RWPE2 (cell line): ENCODE measurements around the gene RRAGB.
"Not testable (repeated sequence)": the region's sequence is repeated elsewhere in the genome, so short reads cannot be mapped to it uniquely, and the experiment has no call there.

ENCODE experiments used
- ATAC-seq: fragments of 200-7000 bp; cut with Tn5 transposase; 3 replicates; pipeline ENCODE4 v1.9.1; 2021; ENCODE audit warnings: low read depth
- DNase-seq: peaks from one replicate; pipeline ENCODE4 v3.0.0-alpha.2; 2020; ENCODE audit warnings: low spot score
- H3K27ac ChIP-seq: fragments of 450-650 bp; 2 replicates; pipeline ENCODE4 v1.5.1; 2017; ENCODE audit warnings: mild to moderate bottlenecking; ENCODE audit not compliant: poor library complexity, severe bottlenecking
- H3K27me3 ChIP-seq: fragments of 250-450 bp; sonication (Bioruptor Pico); 2 replicates; pipeline ENCODE4 v1.5.1; 2021; ENCODE audit warnings: mild to moderate bottlenecking, moderate library complexity; ENCODE audit not compliant: insufficient read depth, poor library complexity, severe bottlenecking
- H3K36me3 ChIP-seq: fragments of 250-450 bp; sonication (Bioruptor Pico); 2 replicates; pipeline ENCODE4 v1.5.1; 2020; ENCODE audit warnings: low read depth, mild to moderate bottlenecking, moderate library complexity
- H3K4me1 ChIP-seq: fragments of 250-450 bp; sonication (Bioruptor Pico); 2 replicates; pipeline ENCODE4 v1.5.1; 2021; ENCODE audit warnings: mild to moderate bottlenecking, moderate library complexity; ENCODE audit not compliant: insufficient read depth, poor library complexity, severe bottlenecking
- H3K4me3 ChIP-seq: fragments of 250-450 bp; sonication (Bioruptor Pico); 2 replicates; pipeline ENCODE4 v1.5.1; 2021; ENCODE audit warnings: mild to moderate bottlenecking, moderate library complexity; ENCODE audit not compliant: severe bottlenecking
- H3K9me3 ChIP-seq: fragments of 250-450 bp; sonication (Bioruptor Pico); 2 replicates; pipeline ENCODE4 v1.5.1; 2021; ENCODE audit warnings: mild to moderate bottlenecking, moderate library complexity; ENCODE audit not compliant: severe bottlenecking
- TF ChIP-seq, protein P1 (sequence below): fragments of 450-650 bp; IDR thresholded peaks from one replicate; pipeline ENCODE4 v1.5.1; 2017; ENCODE audit warnings: mild to moderate bottlenecking, moderate library complexity; ENCODE audit not compliant: poor library complexity, severe bottlenecking

RRAGB gene

GRCh38 chrX:55742649-55743048, 25.1 kb downstream of the RRAGB start:
- H3K27ac ChIP-seq: no peak overlapping the region
- no peak for ATAC-seq
- no peaks in the 10 kb centered on the region for H3K9me3 ChIP-seq
- no peaks in the 10 kb centered on the region; the same call in 1 of the 2 replicates for H3K36me3 ChIP-seq
- H3K27me3 ChIP-seq: no peaks in the 10 kb centered on the region
- no peak for DNase-seq
- H3K4me3 ChIP-seq: no peak overlapping the region
- no peaks in the 10 kb centered on the region for H3K4me1 ChIP-seq
- TF ChIP-seq, protein P1, sequence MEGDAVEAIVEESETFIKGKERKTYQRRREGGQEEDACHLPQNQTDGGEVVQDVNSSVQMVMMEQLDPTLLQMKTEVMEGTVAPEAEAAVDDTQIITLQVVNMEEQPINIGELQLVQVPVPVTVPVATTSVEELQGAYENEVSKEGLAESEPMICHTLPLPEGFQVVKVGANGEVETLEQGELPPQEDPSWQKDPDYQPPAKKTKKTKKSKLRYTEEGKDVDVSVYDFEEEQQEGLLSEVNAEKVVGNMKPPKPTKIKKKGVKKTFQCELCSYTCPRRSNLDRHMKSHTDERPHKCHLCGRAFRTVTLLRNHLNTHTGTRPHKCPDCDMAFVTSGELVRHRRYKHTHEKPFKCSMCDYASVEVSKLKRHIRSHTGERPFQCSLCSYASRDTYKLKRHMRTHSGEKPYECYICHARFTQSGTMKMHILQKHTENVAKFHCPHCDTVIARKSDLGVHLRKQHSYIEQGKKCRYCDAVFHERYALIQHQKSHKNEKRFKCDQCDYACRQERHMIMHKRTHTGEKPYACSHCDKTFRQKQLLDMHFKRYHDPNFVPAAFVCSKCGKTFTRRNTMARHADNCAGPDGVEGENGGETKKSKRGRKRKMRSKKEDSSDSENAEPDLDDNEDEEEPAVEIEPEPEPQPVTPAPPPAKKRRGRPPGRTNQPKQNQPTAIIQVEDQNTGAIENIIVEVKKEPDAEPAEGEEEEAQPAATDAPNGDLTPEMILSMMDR: no peak

- H3K4me1 ChIP-seq, H3K4me3 ChIP-seq, H3K27me3 ChIP-seq, H3K36me3 ChIP-seq, H3K27ac ChIP-seq, H3K9me3 ChIP-seq, ATAC-seq, DNase-seq: not testable (repeated sequence)
Observed at GRCh38 chrX:55748463-55748862, 30.9 kb downstream of the RRAGB start.

GRCh38 chrX:55750256-55750655, 32.7 kb downstream of the RRAGB start:
- no peaks in the 10 kb centered on the region for H3K4me1 ChIP-seq
- TF ChIP-seq, protein P1: no peak

GRCh38 chrX:55754861-55755294, 37.3 kb downstream of the RRAGB start:
- H3K9me3 ChIP-seq: no peaks in the 10 kb centered on the region
- TF ChIP-seq, protein P1: no peak
- no peaks in the 10 kb centered on the region for H3K4me1 ChIP-seq
- H3K27me3 ChIP-seq: no peaks in the 10 kb centered on the region
- H3K36me3 ChIP-seq: no peaks in the 10 kb centered on the region; the same call in 1 of the 2 replicates
- no peak overlapping the region for H3K4me3 ChIP-seq
- ATAC-seq: no peak
- DNase-seq: no peak
- no peak overlapping the region for H3K27ac ChIP-seq

More at GRCh38 chrX:55750256-55750655, 32.7 kb downstream of the RRAGB start:
- Histone ChIP-seq H3K36me3 (no peaks in the 10 kb centered on the region; the same call in 1 of the 2 replicates), H3K27me3 (no peaks in the 10 kb centered on the region), H3K9me3 (no peaks in the 10 kb centered on the region), H3K27ac (no peak overlapping the region), H3K4me3 (no peak overlapping the region)
- DNase-seq (no peak), ATAC-seq (no peak)

DNA sequence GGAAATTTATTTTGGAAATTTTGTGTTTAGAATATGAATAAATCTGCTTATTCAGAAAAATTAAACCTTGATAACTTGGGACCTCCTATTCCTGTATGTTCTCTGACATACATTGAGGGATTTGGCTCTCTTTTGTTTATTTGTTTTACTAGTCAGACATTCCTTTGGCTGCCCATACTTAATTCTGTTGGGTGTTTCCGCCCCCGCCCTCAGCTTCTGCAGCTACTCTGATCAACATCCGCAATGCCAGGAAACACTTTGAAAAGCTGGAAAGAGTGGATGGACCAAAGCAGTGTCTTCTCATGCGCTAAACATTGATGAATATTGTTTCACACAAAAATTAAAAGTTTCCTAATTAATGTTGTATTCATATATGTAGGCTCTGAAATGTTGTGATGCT, 40.5 kb downstream of the RRAGB start:
- H3K9me3 ChIP-seq: no peaks in the 10 kb centered on the region
- TF ChIP-seq, protein P1: no peak
- ATAC-seq (no peak), DNase-seq (no peak)
- no peak overlapping the region for H3K27ac ChIP-seq
- no peaks in the 10 kb centered on the region for H3K4me1 ChIP-seq
- no peaks in the 10 kb centered on the region; the same call in 1 of the 2 replicates for H3K36me3 ChIP-seq
- H3K27me3 ChIP-seq: no peaks in the 10 kb centered on the region
- no peak overlapping the region for H3K4me3 ChIP-seq
